Hematopoietic multipotent progenitor cell treated with erythropoietin and hydrocortisone succinate and interleukin-3 and kit ligand, for 4 days (in vitro differentiated cells): Measurements from ENCODE around the gene NDUFS4.
A peak's percentile ranks its signal among the peaks of the same experiment; 100 is the strongest.
"Not testable (repeated sequence)": the region's sequence is repeated elsewhere in the genome, so short reads cannot be mapped to it uniquely, and the experiment has no call there.

Experiments
- DNase-seq: peaks from one replicate; pipeline ENCODE4 v3.0.0-alpha.2; 2015

NDUFS4 gene

DNA sequence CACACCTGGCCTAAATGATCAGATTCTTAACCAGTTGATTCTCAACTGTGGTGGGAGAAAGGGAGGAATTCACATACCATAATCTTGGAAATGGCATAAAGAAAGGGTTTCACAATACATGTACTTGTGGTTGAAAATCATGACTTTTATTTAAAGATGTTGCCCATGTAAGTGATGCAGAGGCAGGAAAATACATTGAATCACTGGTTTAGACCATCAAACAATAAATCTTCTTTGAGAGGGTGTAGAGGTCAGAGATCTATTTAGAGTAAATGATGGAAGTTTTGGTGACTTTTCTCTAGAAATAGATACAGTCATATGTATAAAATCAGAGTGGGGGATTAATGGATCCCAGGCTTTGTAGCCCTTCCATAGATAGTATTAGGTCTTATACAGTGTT is 15.4 kb downstream of the NDUFS4 start:
- no peak for DNase-seq

DNA sequence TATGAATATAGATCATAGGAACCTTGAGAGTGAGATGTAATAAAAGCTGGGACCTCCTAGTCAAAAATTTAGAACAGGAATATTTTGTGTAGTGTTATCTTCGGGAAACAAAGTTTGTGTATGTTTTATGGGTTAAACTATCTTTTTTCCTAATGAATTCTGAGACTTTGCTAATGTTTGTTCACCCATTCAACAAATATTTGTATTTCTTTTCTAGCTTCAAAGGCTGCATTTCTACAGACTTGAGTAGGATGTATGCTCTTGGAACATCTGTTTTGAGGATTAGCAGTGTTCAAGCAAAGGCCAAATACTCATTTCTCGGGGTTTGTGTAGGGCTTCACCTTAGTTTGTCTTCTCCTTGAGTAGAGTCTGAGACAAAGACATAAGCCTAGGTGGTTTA is 16.2 kb downstream of the NDUFS4 start:
- DNase-seq: no peak

DNA sequence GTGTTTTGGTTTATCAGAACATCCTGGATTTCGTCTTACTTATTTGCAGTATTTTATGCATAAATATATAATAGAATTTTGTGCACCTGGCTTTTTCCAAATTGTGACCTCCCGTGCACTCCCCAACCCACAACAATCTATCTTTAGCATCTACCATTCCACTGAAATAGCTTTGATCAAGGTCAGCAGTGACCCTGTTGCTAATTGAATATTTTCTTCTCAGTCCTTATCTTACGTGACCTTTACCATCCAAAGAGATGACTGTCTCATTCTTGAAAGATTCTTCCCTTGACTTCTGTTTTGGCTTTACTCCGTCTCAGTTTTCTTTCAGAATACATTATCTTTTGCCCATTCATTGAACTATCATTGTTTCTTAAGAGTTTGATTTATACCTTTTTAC is 18.4 kb downstream of the NDUFS4 start:
- no peak for DNase-seq

DNA sequence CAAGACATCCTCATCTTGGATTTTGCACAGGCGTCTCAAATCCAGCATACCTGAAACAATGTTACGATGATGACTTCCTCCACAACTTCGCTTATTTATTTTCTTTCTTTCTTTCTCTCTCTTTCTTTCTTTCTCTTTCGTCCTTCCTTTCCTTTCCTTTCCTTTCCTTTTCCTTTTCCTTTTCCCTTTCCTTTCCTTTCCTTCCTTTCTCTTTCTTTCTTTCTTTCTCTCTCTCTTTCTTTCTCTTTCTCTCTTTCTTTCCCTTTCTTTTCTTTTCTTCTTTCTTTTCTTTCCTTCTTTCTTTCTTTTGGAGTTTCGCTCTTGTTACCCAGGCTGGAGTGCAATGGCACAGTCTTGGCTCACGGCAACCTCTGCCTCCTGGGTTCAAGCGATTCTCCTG is 20.1 kb downstream of the NDUFS4 start:
- DNase-seq: no peak

DNA sequence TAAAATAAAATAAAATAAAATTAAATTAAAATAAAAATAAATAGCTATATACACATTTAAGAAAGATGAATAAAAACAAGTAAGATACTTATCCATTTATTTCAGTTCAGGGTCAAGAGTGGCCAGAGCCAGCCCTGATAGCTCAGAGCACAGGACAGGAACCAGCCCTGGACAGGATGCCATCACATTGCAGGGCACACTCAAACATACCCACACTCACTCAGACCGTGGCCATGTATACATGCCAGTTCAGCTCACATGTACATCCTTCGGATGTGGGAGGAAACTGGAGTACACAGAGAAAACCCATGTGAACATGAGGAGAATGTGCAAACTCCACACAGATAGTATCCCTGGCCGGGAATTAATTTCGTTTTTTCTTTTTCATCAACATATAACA is 21.8 kb downstream of the NDUFS4 start:
- no peak for DNase-seq

DNA sequence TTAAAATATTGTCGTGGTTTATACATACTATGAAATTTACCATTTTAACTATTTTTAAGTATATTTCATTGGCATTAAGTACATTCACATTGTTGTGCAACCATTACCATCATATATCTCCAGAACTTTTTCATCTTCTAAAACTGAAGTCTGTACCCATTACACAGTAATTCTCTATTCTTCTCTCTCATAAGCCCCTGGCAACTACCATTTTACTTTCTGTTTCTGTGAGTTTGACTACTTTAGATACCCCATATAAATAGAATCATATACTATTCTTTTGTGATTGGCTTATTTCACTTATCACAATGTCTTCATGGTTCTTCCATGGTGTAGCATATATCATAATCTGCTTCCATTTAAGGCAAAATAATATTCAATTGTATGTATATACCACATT is 30.3 kb downstream of the NDUFS4 start:
- no peak for DNase-seq

DNA sequence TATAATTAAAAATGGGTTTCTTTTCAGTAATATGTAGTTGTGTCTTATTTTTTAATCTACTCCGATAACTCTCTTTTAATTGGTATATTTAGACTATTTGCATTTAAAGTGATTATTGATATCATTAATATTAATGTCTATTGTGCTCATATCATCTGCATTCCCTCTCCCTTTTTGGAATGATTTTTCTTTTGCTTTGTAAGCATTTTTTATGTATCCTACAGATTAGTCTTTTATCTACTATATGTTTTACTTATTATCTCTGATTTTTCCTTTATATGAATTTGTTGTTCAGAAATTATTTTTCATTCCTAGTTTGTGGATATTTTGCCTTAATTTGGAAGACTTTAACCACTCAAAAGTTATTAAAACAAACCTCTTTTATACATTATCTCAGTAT is 34.0 kb downstream of the NDUFS4 start:
- DNase-seq: no peak

DNA sequence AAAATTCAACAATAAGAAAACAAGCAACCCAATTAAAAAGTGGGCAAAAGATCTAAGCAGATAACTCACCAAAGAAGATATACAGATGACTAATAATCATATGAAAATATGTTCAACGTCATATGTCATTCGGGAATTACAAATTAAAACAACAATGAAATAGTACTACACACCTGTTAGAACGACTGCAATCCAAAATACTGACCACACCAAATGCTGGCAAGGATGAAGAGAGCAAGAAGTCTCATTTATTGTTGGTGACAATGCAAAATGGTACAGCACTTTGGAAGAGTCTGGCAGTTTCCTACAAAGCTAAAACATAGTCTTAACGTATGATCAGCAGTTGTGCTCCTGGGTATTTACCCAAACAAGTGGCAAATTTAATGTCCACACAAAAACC is 37.5 kb downstream of the NDUFS4 start:
- no peak for DNase-seq

- DNase-seq: no peak
Observed at GRCh38 chr5:53601570-53601969, 41.1 kb downstream of the NDUFS4 start.

GRCh38 chr5:53603009-53603687 is 42.7 kb downstream of the NDUFS4 start:
- no peak for DNase-seq

- no peak for DNase-seq
Observed at GRCh38 chr5:53604309-53604708, 43.9 kb downstream of the NDUFS4 start.

- DNase-seq: no peak
Observed at GRCh38 chr5:53607886-53608285, 47.4 kb downstream of the NDUFS4 start.

- not testable (repeated sequence) for DNase-seq
Observed at GRCh38 chr5:53608897-53609296, 48.5 kb downstream of the NDUFS4 start.

DNA sequence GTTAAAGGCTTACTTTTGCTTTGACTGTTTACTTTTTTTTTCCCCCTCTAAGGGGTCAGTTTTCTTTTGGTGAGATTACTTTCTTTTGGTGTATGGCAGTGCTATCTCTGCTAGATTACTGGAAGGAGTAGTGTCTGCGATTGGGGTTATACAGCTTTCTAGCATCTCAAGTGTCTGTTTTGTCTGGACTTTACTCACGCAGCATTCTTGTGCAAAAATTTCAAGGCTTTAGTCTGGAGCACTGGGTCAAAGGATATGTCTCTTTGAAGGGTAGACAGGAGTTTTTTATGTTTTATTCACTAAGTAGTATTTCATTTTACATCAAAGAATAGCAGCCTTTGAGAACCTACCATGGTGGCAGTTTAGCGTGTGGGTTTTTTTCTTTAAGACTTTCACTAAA is 52.6 kb downstream of the NDUFS4 start:
- DNase-seq: no peak

- no peak for DNase-seq
Observed at GRCh38 chr5:53613536-53613935, 53.1 kb downstream of the NDUFS4 start.

DNA sequence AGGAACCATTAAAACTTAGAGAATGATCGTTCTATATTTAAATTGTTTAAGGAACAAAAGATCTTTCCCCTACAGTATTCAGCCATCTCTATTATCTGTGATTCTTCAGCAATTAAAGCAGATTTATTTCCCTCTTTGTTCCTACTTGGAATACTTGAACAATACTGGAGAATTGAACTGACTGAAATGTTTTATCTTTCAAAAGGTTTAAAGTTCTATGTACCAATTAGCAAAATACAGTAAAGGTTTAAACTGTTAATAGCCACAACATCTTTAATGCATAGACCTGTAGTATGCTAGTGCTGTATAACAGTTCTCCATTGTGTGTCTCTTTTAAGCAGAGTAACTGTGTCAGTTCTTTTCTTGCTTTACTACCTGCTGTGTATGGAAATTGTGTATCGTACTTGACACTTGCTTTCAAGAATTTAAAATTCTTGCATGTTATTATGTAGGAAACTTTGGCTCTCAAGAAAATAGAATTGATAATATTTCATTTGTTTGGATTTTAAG is 54.0 kb downstream of the NDUFS4 start:
- no peak for DNase-seq

- DNase-seq: peak; percentile 82
Observed at GRCh38 chr5:53616939-53617549, 56.6 kb downstream of the NDUFS4 start.

GRCh38 chr5:53631251-53631650 is 70.8 kb downstream of the NDUFS4 start:
- DNase-seq: no peak

DNA sequence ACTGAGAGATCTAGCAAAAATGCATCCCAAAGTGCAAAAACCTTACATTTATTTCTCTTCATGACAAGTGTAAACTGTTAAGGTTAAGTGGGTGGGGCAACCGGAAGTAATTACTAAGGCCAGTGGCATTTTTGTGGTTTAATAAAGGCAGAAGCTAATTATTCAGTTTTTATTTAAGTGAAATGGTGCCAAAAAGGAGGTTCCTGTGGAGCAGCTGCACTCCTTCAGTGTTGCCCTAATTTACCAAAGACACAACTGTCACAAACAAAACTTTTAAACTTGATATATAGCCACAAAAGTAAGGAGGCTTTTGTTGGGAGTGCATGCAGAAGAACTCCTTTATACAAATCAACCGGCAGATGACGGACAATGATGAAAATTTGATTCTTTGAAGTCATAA is 81.6 kb downstream of the NDUFS4 start:
- peak; percentile 57 for DNase-seq

DNA sequence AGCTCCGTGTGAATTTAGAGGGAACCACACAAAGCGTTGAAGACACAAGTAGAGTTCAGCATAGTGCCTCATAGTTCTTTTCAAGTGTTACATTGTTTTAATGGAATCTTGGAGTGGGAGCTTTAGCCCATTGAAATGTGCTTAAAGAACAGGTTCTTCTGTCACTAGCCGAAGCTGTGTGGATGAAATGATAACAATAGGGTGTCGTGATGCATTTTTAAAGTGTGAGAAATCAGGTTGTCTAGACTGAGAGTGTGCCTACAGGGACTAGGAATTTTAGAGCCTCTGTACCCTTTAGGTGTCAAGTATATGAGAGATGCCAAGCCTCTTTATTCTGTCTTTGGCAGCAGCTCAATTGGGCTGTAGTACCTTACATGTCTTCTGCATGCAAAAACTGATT is 83.0 kb downstream of the NDUFS4 start:
- no peak for DNase-seq

GRCh38 chr5:53645078-53645477 is 84.6 kb downstream of the NDUFS4 start:
- DNase-seq: no peak

GRCh38 chr5:53649352-53649751 is 88.9 kb downstream of the NDUFS4 start:
- no peak for DNase-seq

GRCh38 chr5:53660573-53660972 is 100.1 kb downstream of the NDUFS4 start:
- DNase-seq: not testable (repeated sequence)

DNA sequence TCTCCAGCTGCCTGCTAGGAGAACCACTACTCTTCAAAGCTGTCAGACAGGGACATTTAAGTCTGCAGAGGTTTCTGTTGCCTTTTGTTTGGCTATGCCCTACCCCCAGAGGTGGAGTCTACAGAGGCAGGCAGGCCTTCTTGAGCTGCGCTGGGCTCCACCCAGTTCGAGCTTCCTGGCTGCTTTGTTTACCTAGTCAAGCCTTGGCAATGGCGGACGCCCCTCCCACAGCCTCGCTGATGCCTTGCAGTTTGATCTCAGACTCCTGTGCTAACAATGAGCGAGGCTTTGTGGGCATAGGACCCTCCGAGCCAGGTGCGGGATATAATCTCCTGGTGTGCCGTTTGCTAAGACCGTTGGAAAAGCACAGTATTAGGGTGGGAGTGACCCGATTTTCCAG is 104.9 kb downstream of the NDUFS4 start:
- not testable (repeated sequence) for DNase-seq

DNA sequence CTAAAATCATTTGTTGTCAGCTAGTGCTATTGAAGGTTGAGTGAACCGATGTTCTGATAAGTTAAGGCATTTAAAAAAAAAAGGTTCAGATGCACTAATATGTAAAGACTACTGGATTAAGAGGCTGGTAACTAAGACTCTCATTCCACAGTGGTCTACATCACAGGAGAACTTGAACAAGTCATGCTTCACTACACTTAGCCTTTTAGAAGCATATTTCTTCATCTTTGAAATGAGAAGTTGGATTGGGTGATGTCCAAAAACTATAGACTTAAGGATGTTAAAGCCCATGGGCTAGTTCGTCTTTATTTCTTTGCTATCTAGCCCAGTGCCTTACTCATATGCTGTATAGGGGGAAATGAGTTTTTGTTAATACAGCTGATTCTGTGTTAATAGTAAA is 107.2 kb downstream of the NDUFS4 start:
- DNase-seq: no peak
